Mesenchymal stem cell (in vitro differentiated cells and primary cell): Measurements from ENCODE around the gene YWHAG.
A peak's percentile ranks its signal among the peaks of the same experiment; 100 is the strongest.

Source experiments
- DNase-seq: peaks from one replicate; pipeline ENCODE4 v3.0.0-alpha.2; 2013
- H2AFZ ChIP-seq: one replicate; pipeline ENCODE4 v1.6.1; 2013; ENCODE audit warnings: low read depth, mild to moderate bottlenecking, control low read depth, inconsistent platforms, low read length, moderate library complexity
- H2AK5ac ChIP-seq: 2 replicates; pipeline ENCODE4 v1.6.1; 2013; ENCODE audit warnings: low read length, moderate library complexity, mild to moderate bottlenecking, inconsistent platforms; ENCODE audit not compliant: severe bottlenecking
- H2BK120ac ChIP-seq: one replicate; pipeline ENCODE4 v1.6.1; 2013; ENCODE audit warnings: low read depth, mild to moderate bottlenecking, inconsistent platforms, low read length, moderate library complexity
- H2BK12ac ChIP-seq, 2 experiments: one replicate each; pipeline ENCODE4 v1.6.1; 2013; ENCODE audit warnings: inconsistent platforms in 2 of 2, low read length in 2 of 2, mild to moderate bottlenecking in 2 of 2, moderate library complexity in 2 of 2, control low read depth in 1 of 2
- H2BK15ac ChIP-seq: one replicate; pipeline ENCODE4 v1.6.1; 2013; ENCODE audit warnings: mild to moderate bottlenecking, low read depth, inconsistent platforms; ENCODE audit not compliant: poor library complexity, severe bottlenecking
- H2BK5ac ChIP-seq: 2 replicates; pipeline ENCODE4 v1.6.1; 2013; ENCODE audit warnings: low read depth, mild to moderate bottlenecking, low read length, control low read depth, inconsistent platforms; ENCODE audit not compliant: poor library complexity, severe bottlenecking
- H3K14ac ChIP-seq, 2 experiments: one replicate each; pipeline ENCODE4 v1.6.1; 2013; ENCODE audit warnings: inconsistent platforms in 2 of 2, low read length in 2 of 2, control low read depth in 1 of 2, mild to moderate bottlenecking in 1 of 2, moderate library complexity in 1 of 2
- H3K18ac ChIP-seq, 2 experiments: one replicate each; pipeline ENCODE4 v1.6.1; 2013; ENCODE audit warnings: inconsistent platforms in 2 of 2, low read length in 2 of 2, control low read depth in 1 of 2, low read depth in 1 of 2, mild to moderate bottlenecking in 1 of 2
- H3K23ac ChIP-seq, 2 experiments: one replicate each; pipeline ENCODE4 v1.6.1; 2013; ENCODE audit warnings: inconsistent platforms in 2 of 2, low read length in 2 of 2, mild to moderate bottlenecking in 2 of 2, moderate library complexity in 2 of 2, control low read depth in 1 of 2
- H3K27ac ChIP-seq: 2 replicates; pipeline ENCODE4 v1.5.1; 2013; ENCODE audit warnings: mild to moderate bottlenecking, moderate library complexity, low read length, control low read depth, inconsistent platforms; ENCODE audit not compliant: poor library complexity, severe bottlenecking
- H3K27me3 ChIP-seq, 2 experiments: 2 replicates each; pipeline versions ENCODE4 v1.6.1 to v1.7.0; 2013; ENCODE audit warnings: low read length in 2 of 2, mild to moderate bottlenecking in 2 of 2, moderate library complexity in 2 of 2, control low read depth in 1 of 2, inconsistent platforms in 1 of 2; ENCODE audit not compliant: control insufficient read depth in 1 of 2, insufficient read depth in 1 of 2
- H3K36me3 ChIP-seq, 2 experiments: 2 replicates each; pipeline versions ENCODE4 v1.6.1 to v1.7.0; 2013; ENCODE audit warnings: low read length in 2 of 2, control low read depth in 1 of 2, inconsistent platforms in 1 of 2, low read depth in 1 of 2, mild to moderate bottlenecking in 1 of 2; ENCODE audit not compliant: insufficient read depth in 2 of 2, control insufficient read depth in 1 of 2
- H3K4ac ChIP-seq, 2 experiments: one replicate each; pipeline ENCODE4 v1.6.1; 2013; ENCODE audit warnings: inconsistent platforms in 2 of 2, low read length in 2 of 2, mild to moderate bottlenecking in 2 of 2, moderate library complexity in 2 of 2, control low read depth in 1 of 2, low read depth in 1 of 2
- H3K4me1 ChIP-seq: 2 replicates; pipeline ENCODE4 v1.6.1; 2013; ENCODE audit warnings: low read depth, low read length, control low read depth; ENCODE audit not compliant: control insufficient read depth, insufficient read depth
- H3K4me2 ChIP-seq: 2 replicates; pipeline ENCODE4 v1.6.1; 2013; ENCODE audit warnings: low read length, mild to moderate bottlenecking, inconsistent platforms; ENCODE audit not compliant: poor library complexity, severe bottlenecking
- H3K4me3 ChIP-seq, 2 experiments: 2 replicates each; pipeline versions ENCODE4 v1.5.1 to v1.7.0; 2013; ENCODE audit warnings: low read length in 2 of 2, mild to moderate bottlenecking in 2 of 2, control low read depth in 1 of 2, low read depth in 1 of 2; ENCODE audit not compliant: insufficient read depth in 1 of 2
- H3K79me1 ChIP-seq: replicated peaks from 2 replicates; pipeline ENCODE4 v1.6.1; 2013; ENCODE audit warnings: mild to moderate bottlenecking, control low read depth, low read length, inconsistent platforms; ENCODE audit not compliant: poor library complexity, severe bottlenecking
- H3K9ac ChIP-seq: 2 replicates; pipeline ENCODE4 v1.7.0; 2013; ENCODE audit warnings: mild to moderate bottlenecking, low read length, moderate library complexity
- H3K9me3 ChIP-seq: 2 replicates; pipeline ENCODE4 v1.7.0; 2013; ENCODE audit warnings: mild to moderate bottlenecking, low read length; ENCODE audit not compliant: control insufficient read depth
- H4K8ac ChIP-seq: one replicate; pipeline ENCODE4 v1.6.1; 2013; ENCODE audit warnings: inconsistent platforms, mild to moderate bottlenecking, low read length, moderate library complexity
- H4K91ac ChIP-seq: one replicate; pipeline ENCODE4 v1.6.1; 2013; ENCODE audit warnings: mild to moderate bottlenecking, low read length, inconsistent platforms
- WGBS: methylation state at CpG from one replicate; pipeline ENCODE4 v1.1.7; 2013; ENCODE audit warnings: mixed read lengths; 5-methylcytosine and 5-hydroxymethylcytosine counted together

Gene YWHAG

DNA sequence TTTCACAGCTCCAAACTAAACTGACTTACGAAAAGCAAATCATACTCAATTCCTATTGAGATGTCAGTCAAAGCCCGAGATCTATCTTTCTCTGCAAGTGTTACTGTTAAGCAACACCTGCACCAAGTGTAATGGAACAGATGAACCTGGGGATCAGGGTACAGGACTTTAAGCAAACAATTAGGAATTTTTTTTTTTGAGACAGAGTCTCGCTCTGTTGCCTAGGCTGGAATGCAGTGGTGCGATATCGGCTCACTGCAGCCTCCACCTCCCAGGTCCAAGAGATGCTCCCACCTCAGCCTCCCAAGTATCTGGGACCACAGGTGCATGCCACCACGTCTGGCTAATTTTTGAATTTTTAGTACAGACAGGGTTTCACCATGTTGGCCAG, 14.9 kb downstream of the YWHAG start:
- no peak for DNase-seq
- Histone ChIP-seq H3K9me3 (no peaks in the 10 kb centered on the region), H2BK5ac (no peak overlapping the region), H3K4me1 (peaks cover 9% of the 10 kb centered on the region), H3K9ac (no peak overlapping the region), H4K8ac (no peak overlapping the region), H2BK120ac (no peak overlapping the region), H3K14ac (no peak overlapping the region), H3K79me1 (no peaks in the 10 kb centered on the region), H3K4ac (no peak overlapping the region), H2AK5ac (no peak overlapping the region), H3K23ac (no peak overlapping the region), H2BK12ac (no peak overlapping the region), H2AFZ (no peak overlapping the region), H3K4me3 (no peak overlapping the region), H2BK15ac (no peak overlapping the region), H3K27ac (no peak overlapping the region), H4K91ac (no peak overlapping the region), H3K36me3 (peaks cover 34 to 84% of the 10 kb centered on the region in 2 experiments), H3K18ac (no peak overlapping the region), H3K27me3 (no peaks in the 10 kb centered on the region), H3K4me2 (no peak overlapping the region)
- 99% methylated on average over 6 of the region's 6 CpGs for WGBS

DNA sequence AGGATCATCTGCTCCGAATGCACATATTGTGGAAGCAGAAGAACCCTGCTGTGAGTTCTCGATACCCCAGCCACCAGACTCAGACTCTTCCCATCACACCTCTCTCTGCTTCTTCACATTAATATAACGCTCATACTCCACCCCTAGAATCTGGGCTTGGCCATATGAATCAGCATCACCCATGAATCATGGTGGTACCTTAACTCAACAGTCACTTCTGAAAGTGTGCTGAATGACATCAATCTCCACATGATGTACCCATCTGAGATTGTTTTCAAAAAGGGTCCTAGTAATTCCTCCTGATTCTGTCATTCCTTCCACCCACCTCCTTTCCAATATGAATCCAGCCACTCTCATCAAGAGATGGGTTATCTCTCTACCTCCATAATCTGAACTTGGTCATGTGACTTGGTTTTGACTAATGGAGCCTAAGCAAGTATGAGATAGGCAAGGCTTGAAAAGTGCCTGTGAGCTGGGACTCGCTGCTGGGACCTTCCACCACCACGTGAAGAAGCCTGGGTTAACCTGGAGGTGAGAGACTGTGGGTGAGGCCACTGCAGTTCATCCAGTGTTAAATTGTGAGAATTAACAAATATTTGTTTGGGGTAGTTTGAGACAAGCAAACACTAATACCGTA, 15.4 kb downstream of the YWHAG start:
- Histone ChIP-seq H3K23ac (no peak overlapping the region), H3K27ac (no peak overlapping the region), H3K9ac (no peak overlapping the region), H3K36me3 (peaks cover 31 to 86% of the 10 kb centered on the region in 2 experiments), H3K4me1 (peaks cover 7% of the 10 kb centered on the region), H3K4me3 (no peak overlapping the region), H2BK5ac (no peak overlapping the region), H2BK12ac (no peak overlapping the region), H3K9me3 (no peaks in the 10 kb centered on the region), H2AFZ (no peak overlapping the region), H4K91ac (no peak overlapping the region), H3K79me1 (no peaks in the 10 kb centered on the region), H3K4ac (no peak overlapping the region), H3K27me3 (no peaks in the 10 kb centered on the region), H3K18ac (no peak overlapping the region), H2BK15ac (no peak overlapping the region), H2AK5ac (no peak overlapping the region), H2BK120ac (no peak overlapping the region), H4K8ac (no peak overlapping the region), H3K4me2 (no peak overlapping the region), H3K14ac (no peak overlapping the region)
- no peak for DNase-seq
- WGBS = 92% methylated on average over 6 of the region's 6 CpGs

DNA sequence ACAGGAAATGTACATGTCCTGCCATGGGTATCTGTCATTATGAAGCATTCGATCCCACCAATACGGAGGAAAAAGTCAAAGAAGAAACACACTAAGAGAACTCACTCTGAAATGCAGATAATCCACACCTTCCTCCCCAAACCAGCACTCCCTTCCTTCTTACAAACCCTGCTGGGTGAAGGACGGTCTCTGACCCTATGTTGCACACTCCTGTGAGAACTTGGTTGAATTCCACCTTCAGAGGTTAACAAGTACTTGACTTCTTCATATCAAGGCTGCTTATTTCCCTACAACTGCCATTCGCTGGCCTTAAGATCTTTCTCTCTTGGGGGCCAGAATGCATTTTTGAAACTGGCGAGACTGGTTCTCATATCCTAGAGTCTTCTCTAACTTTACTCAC, 16.6 kb downstream of the YWHAG start:
- 96% methylated on average over 5 of the region's 5 CpGs for WGBS
- Histone ChIP-seq H3K9ac (no peak overlapping the region), H2BK120ac (no peak overlapping the region)

DNA sequence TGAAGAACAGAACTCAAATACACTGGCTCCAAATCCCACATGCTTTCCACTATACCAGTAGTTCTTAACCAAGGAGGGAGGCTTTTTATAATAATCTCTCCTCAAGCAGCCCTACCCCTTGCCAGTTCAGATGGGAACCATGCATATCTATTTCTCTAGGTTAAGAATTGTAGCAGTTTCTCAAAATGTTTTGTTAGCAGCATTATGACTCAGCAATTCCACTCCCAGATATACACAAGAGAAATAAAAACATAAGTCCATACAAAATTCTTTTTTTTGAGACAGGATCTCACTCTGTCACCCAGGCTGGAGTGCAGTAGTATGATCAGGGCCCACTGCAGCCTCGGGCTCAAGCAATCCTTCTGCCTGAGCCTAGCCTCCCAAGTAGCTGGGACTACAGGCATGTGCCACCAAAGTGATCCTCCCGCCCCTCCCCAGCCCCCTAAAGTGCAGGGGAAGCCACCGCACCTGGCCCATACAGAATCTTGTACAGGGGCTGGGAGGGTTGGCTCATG, 18.1 kb downstream of the YWHAG start:
- Histone ChIP-seq H3K79me1 (no peaks in the 10 kb centered on the region), H4K8ac (no peak overlapping the region), H3K36me3 (peaks cover 17 to 80% of the 10 kb centered on the region in 2 experiments), H3K9ac (peak overlapping the region; percentile 71), H2AFZ (no peak overlapping the region), H3K4me1 (peaks cover 8% of the 10 kb centered on the region), H3K18ac (no peak overlapping the region), H3K23ac (no peak overlapping the region), H3K4me3 (no peak overlapping the region), H3K4ac (no peak overlapping the region), H3K27me3 (no peaks in the 10 kb centered on the region), H2BK15ac (peak overlapping the region; percentile 93), H2BK12ac (peak overlapping the region in 1 of 2 experiments; percentile 59), H2BK120ac (no peak overlapping the region), H2AK5ac (no peak overlapping the region), H3K27ac (peak overlapping the region; percentile 58), H3K9me3 (no peaks in the 10 kb centered on the region), H3K14ac (no peak overlapping the region), H2BK5ac (no peak overlapping the region), H3K4me2 (no peak overlapping the region), H4K91ac (peak overlapping the region; percentile 73)
- 98% methylated on average over 3 of the region's 3 CpGs for WGBS
- peak; percentile 69 for DNase-seq

More for the DNA sequence above, 16.6 kb downstream of the YWHAG start:
- Histone ChIP-seq H2BK5ac (no peak overlapping the region), H4K8ac (no peak overlapping the region), H2BK12ac (no peak overlapping the region), H3K4ac (no peak overlapping the region), H2AFZ (no peak overlapping the region), H4K91ac (no peak overlapping the region), H3K4me2 (no peak overlapping the region), H3K4me3 (no peak overlapping the region), H3K27me3 (no peaks in the 10 kb centered on the region), H3K79me1 (no peaks in the 10 kb centered on the region), H3K18ac (no peak overlapping the region), H3K23ac (no peak overlapping the region), H3K27ac (no peak overlapping the region), H3K36me3 (peaks cover 30 to 84% of the 10 kb centered on the region in 2 experiments), H2AK5ac (no peak overlapping the region), H3K14ac (no peak overlapping the region), H3K4me1 (peaks cover 7% of the 10 kb centered on the region), H2BK15ac (no peak overlapping the region), H3K9me3 (no peaks in the 10 kb centered on the region)
- no peak for DNase-seq
